GM12801 (cell line): ENCODE data around the gene WDR83.

ENCODE experiments used
- CTCF ChIP-seq: IDR thresholded peaks from one replicate; pipeline ENCODE4 v1.5.1; 2011; ENCODE audit warnings: control low read depth; ENCODE audit not compliant: insufficient read length; ENCODE audit errors: extremely low read depth

The WDR83 gene

DNA sequence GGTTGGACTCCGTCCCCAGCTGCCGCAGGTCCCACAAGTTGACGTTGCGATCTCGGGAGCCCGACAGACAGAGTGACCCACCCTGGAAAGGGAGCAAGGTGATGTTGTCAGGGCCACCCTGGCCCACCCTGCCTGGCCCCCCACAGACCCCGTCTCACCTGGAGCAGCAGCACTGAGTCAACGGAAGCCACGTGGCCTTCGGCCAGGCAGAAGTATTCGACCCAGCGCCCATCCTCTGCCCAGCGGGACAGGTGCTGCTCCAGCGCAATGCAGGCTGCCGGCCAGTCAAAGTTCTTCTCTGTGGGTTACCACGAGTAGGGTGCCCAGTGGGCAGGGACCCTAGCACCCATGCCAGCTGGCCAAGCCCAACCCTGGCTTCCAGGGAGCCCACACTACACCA lies 28.0 kb downstream of the WDR83 start:
- no peak for TF ChIP-seq CTCF

GRCh38 chr19:12695096-12695495 lies 28.5 kb downstream of the WDR83 start:
- TF ChIP-seq CTCF, result no peak

DNA sequence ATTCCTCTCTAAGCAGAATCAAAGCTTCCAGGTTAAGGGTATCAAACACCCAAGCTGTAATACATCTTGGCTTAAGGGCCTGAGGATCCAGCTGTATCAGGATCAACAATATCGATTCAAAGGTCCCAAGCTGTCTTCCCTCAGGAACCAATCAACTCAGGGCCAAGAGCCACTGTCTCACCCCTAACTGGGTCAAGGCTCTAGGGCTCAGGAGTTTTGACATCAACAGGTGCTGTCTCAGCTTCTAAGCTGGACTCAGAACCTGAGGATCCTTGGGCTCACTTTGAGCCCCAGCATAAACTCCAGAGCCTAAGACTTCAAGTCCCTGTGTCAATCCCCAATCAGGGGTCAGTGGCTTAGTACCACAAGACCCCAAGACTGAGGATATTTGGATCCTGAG lies 28.9 kb downstream of the WDR83 start:
- TF ChIP-seq CTCF, result no peak

- TF ChIP-seq CTCF, result no peak
These were observed 29.4 kb downstream of the WDR83 start for GRCh38 chr19:12695997-12696365.

DNA sequence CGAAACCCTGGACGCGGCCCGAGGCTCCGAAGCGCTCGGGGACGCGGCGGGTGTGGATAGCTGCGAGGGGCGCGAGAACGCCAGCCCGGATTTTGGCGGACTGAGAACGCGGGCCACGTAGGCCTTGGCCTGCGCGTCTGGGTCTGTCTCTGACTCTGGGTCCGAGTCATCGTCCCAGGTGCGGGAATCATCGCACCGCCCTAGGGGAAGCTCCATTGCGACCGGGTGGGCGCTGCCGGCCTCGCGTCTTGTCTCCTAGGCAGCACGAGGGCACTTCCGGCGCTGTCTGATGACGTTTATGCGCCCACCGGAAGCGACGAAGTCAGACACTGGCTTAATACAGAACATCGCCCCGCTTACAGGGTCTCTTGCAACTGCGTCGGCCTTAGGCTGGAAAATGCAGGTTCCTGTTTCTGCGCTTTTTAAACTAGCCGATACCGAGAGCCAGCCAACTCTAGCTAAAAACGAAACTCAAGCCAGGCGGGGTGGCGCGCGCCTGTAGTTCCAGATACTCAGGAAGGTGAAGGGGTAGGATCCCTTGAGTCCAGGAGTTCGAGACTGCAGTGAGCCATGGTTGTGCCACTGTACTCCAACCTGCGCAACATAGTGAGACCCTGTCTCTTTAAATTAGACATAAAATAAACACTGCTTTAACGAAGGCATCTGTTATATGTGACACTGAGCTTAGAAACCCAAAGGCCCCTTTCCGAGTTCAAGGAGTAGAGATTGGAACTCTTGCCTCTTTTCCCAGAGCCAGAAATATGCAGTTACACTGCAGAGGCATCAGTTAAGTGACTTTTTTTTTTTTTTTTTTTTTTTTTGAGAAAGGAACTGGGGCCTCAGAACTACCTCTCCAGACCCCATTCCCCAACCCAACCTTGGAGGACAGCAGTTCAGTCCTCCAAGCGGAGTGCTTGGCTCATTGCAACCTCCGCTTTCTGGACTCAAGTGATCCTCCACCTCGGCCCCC lies 30.0 kb downstream of the WDR83 start, which contains the start of gene FBXW9:
Gene FBXW9 (minus strand): TSS at position 266 of the 970 bp plus-strand sequence. CDS start 50 bp downstream, at position 216.
- TF ChIP-seq CTCF, result no peak

GRCh38 chr19:12698138-12698537 lies 31.5 kb downstream of the WDR83 start:
- no peak for TF ChIP-seq CTCF

DNA sequence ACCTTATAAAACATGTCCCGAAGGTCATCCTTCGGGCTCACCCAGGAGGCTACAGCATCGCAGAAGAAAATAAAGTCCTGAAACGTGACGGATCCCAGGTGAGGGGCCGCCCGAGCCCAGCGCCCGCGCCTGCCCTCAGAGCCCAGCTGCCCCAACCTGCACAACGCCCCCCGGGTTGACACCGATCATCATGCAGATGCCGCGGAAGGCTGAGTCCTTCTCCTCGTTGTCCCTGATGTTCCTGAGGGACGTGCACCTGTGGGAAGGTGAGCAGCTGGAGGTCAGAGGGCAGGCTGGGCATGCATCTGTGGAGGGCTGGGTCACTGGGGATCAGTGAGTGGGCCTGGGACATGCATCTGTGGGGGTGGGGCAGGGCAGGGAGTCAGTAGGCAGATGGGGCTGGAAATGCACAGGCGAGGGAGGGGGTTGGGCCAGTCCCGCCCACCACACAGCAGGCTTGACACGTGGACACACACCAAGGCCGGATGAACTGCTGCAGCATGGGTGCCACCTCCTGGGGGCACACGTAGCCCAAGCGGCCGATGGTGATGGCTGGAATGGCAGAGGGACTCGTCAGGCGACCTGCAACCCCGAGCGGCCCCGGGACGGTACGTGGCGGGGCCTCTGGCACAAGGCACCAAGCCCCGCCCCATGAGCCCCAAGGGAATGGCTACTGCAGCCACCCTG lies 35.1 kb downstream of the WDR83 start:
- TF ChIP-seq CTCF, result no peak
